ENCODE data around the gene KLF12.

KLF12 gene

GRCh38 chr13:74097116-74097515 lies 37.1 kb downstream of the KLF12 start:
- peaks cover 30% of the 10 kb centered on the region for H3K79me2 ChIP-seq (ENCODE audit: insufficient read depth, low read length)
- TF ChIP-seq EZH2 (IDR thresholded peaks at IDR 0.05; ENCODE audit: borderline replicate concordance, low read length), result no peak
- TF ChIP-seq, protein P1, sequence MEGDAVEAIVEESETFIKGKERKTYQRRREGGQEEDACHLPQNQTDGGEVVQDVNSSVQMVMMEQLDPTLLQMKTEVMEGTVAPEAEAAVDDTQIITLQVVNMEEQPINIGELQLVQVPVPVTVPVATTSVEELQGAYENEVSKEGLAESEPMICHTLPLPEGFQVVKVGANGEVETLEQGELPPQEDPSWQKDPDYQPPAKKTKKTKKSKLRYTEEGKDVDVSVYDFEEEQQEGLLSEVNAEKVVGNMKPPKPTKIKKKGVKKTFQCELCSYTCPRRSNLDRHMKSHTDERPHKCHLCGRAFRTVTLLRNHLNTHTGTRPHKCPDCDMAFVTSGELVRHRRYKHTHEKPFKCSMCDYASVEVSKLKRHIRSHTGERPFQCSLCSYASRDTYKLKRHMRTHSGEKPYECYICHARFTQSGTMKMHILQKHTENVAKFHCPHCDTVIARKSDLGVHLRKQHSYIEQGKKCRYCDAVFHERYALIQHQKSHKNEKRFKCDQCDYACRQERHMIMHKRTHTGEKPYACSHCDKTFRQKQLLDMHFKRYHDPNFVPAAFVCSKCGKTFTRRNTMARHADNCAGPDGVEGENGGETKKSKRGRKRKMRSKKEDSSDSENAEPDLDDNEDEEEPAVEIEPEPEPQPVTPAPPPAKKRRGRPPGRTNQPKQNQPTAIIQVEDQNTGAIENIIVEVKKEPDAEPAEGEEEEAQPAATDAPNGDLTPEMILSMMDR (IDR thresholded peaks at IDR 0.05; ENCODE audit: low read length), result no peak

GRCh38 chr13:74093691-74094090 lies 40.5 kb downstream of the KLF12 start:
- Histone ChIP-seq H4K20me1 (ENCODE audit: insufficient read depth, low read length) (no peaks in the 10 kb centered on the region), H3K27ac (ENCODE audit: low read depth, low read length, poor library complexity, severe bottlenecking) (no peak overlapping the region), H3K9me3 (ENCODE audit: low read length) (no peaks in the 10 kb centered on the region)

More at GRCh38 chr13:74097116-74097515, 37.1 kb downstream of the KLF12 start:
- Histone ChIP-seq H3K36me3 (ENCODE audit: insufficient read depth, low read length) (no peaks in the 10 kb centered on the region; the same call in 1 of the 2 replicates), H3K4me3 (ENCODE audit: low read depth, low read length, poor library complexity, severe bottlenecking) (no peak overlapping the region), H3K4me2 (ENCODE audit: low read length) (no peak overlapping the region), H2AFZ (ENCODE audit: low read length) (no peak overlapping the region), H4K20me1 (ENCODE audit: insufficient read depth, low read length) (no peaks in the 10 kb centered on the region), H3K27ac (ENCODE audit: low read depth, low read length, poor library complexity, severe bottlenecking) (no peak overlapping the region), H3K4me1 (ENCODE audit: insufficient read depth, low read length, severe bottlenecking) (peaks cover 30% of the 10 kb centered on the region), H3K9me3 (ENCODE audit: low read length) (no peaks in the 10 kb centered on the region), H3K27me3 (ENCODE audit: insufficient read depth, low read length) (no peaks in the 10 kb centered on the region), H3K9me2 (ENCODE audit: low read depth, low read length) (no peaks in the 10 kb centered on the region), H3K9ac (ENCODE audit: low read length) (no peak overlapping the region), H3F3A (ENCODE audit: insufficient read depth, low read length) (no peaks in the 10 kb centered on the region)

DNA sequence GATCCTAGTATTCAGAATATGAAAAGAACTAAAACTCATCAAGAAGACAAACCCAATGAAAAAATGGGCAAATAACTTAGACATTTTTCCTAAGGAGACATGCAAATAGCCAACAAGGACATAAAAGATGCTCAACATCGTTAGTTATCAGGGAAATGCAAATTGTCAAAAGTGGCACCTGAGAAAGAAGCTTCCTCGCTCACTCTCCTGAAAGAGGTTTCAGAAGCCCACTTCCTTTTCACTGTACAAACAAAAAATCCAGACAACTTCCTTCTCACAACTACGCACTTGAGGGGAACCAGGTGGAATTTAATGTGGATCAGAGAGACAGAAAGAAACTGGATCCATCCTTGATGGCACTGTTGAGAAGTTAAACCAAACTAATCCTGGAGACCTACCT lies 41.5 kb downstream of the KLF12 start:
- Histone ChIP-seq H3K9me3 (ENCODE audit: low read length) (no peaks in the 10 kb centered on the region), H3K79me2 (ENCODE audit: insufficient read depth, low read length) (peaks cover 48% of the 10 kb centered on the region), H3K27ac (ENCODE audit: low read depth, low read length, poor library complexity, severe bottlenecking) (peak overlapping the region; percentile 76), H3K4me2 (ENCODE audit: low read length) (peak overlapping the region; percentile 39), H2AFZ (ENCODE audit: low read length) (no peak overlapping the region), H3K9ac (ENCODE audit: low read length) (peak overlapping the region; percentile 12; the same call in 1 of the 2 replicates), H3K27me3 (ENCODE audit: insufficient read depth, low read length) (no peaks in the 10 kb centered on the region), H3F3A (ENCODE audit: insufficient read depth, low read length) (no peaks in the 10 kb centered on the region), H3K9me2 (ENCODE audit: low read depth, low read length) (no peaks in the 10 kb centered on the region), H3K4me3 (ENCODE audit: low read depth, low read length, poor library complexity, severe bottlenecking) (peak overlapping the region; percentile 20), H3K36me3 (ENCODE audit: insufficient read depth, low read length) (no peaks in the 10 kb centered on the region), H4K20me1 (ENCODE audit: insufficient read depth, low read length) (no peaks in the 10 kb centered on the region), H3K4me1 (ENCODE audit: insufficient read depth, low read length, severe bottlenecking) (peaks cover 46% of the 10 kb centered on the region)
- TF ChIP-seq, protein P1 (IDR thresholded peaks at IDR 0.05; ENCODE audit: low read length), result no peak
- TF ChIP-seq EZH2 (IDR thresholded peaks at IDR 0.05; ENCODE audit: borderline replicate concordance, low read length), result no peak

More at GRCh38 chr13:74093691-74094090, 40.5 kb downstream of the KLF12 start:
- Histone ChIP-seq H3F3A (ENCODE audit: insufficient read depth, low read length) (no peaks in the 10 kb centered on the region), H3K4me2 (ENCODE audit: low read length) (no peak overlapping the region), H3K27me3 (ENCODE audit: insufficient read depth, low read length) (no peaks in the 10 kb centered on the region), H3K79me2 (ENCODE audit: insufficient read depth, low read length) (peaks cover 52% of the 10 kb centered on the region), H3K4me3 (ENCODE audit: low read depth, low read length, poor library complexity, severe bottlenecking) (no peak overlapping the region), H3K9ac (ENCODE audit: low read length) (no peak overlapping the region), H3K36me3 (ENCODE audit: insufficient read depth, low read length) (no peaks in the 10 kb centered on the region), H3K9me2 (ENCODE audit: low read depth, low read length) (no peaks in the 10 kb centered on the region), H2AFZ (ENCODE audit: low read length) (no peak overlapping the region), H3K4me1 (ENCODE audit: insufficient read depth, low read length, severe bottlenecking) (peaks cover 49% of the 10 kb centered on the region)
- TF ChIP-seq, protein P1 (IDR thresholded peaks at IDR 0.05; ENCODE audit: low read length), result no peak
- no peak for TF ChIP-seq EZH2 (IDR thresholded peaks at IDR 0.05; ENCODE audit: borderline replicate concordance, low read length)
